ENCODE data around the gene VPS16. TPM values are rescaled to one million over a fixed set of nuclear protein-coding genes. Genes with fewer than 3 reads are reported as not detected.

VPS16 gene
- total and polyA plus RNA-seq, 2 of the 8 experiments (the other 6 are each of a cell fraction or from before 2014, with no cell fraction given) = 23.8 to 25.9 TPM

- no peak for TF ChIP-seq CHD7 (IDR thresholded peaks at IDR 0.05; ENCODE audit: insufficient replicate concordance, low read length)
Measured at GRCh38 chr20:2889797-2890196, 49.3 kb downstream of the VPS16 start (continued).
